Measurements from ENCODE around the gene DPYSL5.
A peak's percentile ranks its signal among the peaks of the same experiment; 100 is the strongest.

The DPYSL5 gene

GRCh38 chr2:26952374-26952773 is 104.4 kb downstream of the DPYSL5 start:
- Histone ChIP-seq H3K27ac (ENCODE audit: low read depth, low read length) (no peak overlapping the region), H3K9me3 (ENCODE audit: control insufficient read depth in 5 of 5, low read length in 5 of 5) (no peaks in the 10 kb centered on the region), H3K9ac (ENCODE audit: low read length in 5 of 5) (no peak overlapping the region), H3K4me3 (ENCODE audit: low read depth in 1 of 5, low read length in 5 of 5) (no peak overlapping the region), H3K27me3 (ENCODE audit: control insufficient read depth in 5 of 5, insufficient read depth in 4 of 5, low read length in 5 of 5) (peaks cover 0 to 5% (median 3%) of the 10 kb centered on the region in 5 donors), H3K36me3 (ENCODE audit: control insufficient read depth in 5 of 5, insufficient read depth in 5 of 5, low read length in 5 of 5) (no peaks in the 10 kb centered on the region), H3K4me1 (ENCODE audit: control insufficient read depth in 5 of 5, insufficient read depth in 5 of 5, low read length in 5 of 5) (peaks cover 0 to 8% (median 8%) of the 10 kb centered on the region in 5 donors)

DNA sequence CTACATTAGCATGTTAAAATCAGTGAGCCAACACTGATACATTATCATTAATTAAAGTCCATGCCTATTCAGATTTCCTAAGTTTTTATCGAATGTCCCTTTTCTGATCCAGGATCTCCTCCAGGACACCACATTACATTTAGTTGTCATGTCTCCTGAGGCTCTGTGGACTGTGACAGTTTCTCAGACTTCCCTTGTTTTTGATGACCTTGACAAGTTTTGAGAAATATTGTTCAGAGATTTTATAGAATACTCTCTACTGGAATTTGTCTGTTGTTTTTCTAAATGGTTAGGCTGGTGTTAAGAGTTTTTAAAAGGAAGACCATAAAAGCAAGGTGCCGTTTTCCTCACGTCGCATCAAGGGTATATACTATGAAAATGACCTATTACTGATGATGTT is 106.2 kb downstream of the DPYSL5 start:
- Histone ChIP-seq H3K4me3 (ENCODE audit: low read depth in 1 of 5, low read length in 5 of 5) (no peak overlapping the region), H3K4me1 (ENCODE audit: control insufficient read depth in 5 of 5, insufficient read depth in 5 of 5, low read length in 5 of 5) (no peaks in the 10 kb centered on the region), H3K27ac (ENCODE audit: low read depth, low read length) (no peak overlapping the region), H3K36me3 (ENCODE audit: control insufficient read depth in 5 of 5, insufficient read depth in 5 of 5, low read length in 5 of 5) (no peaks in the 10 kb centered on the region), H3K27me3 (ENCODE audit: control insufficient read depth in 5 of 5, insufficient read depth in 4 of 5, low read length in 5 of 5) (peaks cover 0 to 8% (median 5%) of the 10 kb centered on the region in 5 donors), H3K9me3 (ENCODE audit: control insufficient read depth in 5 of 5, low read length in 5 of 5) (no peaks in the 10 kb centered on the region), H3K9ac (ENCODE audit: low read length in 5 of 5) (no peak overlapping the region)

- Histone ChIP-seq H3K36me3 (ENCODE audit: control insufficient read depth in 5 of 5, insufficient read depth in 5 of 5, low read length in 5 of 5) (no peaks in the 10 kb centered on the region), H3K4me3 (ENCODE audit: low read depth in 1 of 5, low read length in 5 of 5) (no peak overlapping the region), H3K9me3 (ENCODE audit: control insufficient read depth in 5 of 5, low read length in 5 of 5) (no peaks in the 10 kb centered on the region), H3K4me1 (ENCODE audit: control insufficient read depth in 5 of 5, insufficient read depth in 5 of 5, low read length in 5 of 5) (peaks cover 0 to 15% (median 4%) of the 10 kb centered on the region in 5 donors), H3K27ac (ENCODE audit: low read depth, low read length) (no peak overlapping the region), H3K9ac (ENCODE audit: low read length in 5 of 5) (no peak overlapping the region), H3K27me3 (ENCODE audit: control insufficient read depth in 5 of 5, insufficient read depth in 4 of 5, low read length in 5 of 5) (peaks cover 0 to 8% (median 4%) of the 10 kb centered on the region in 5 donors)
These were observed 109.1 kb downstream of the DPYSL5 start for GRCh38 chr2:26957041-26957440.

DNA sequence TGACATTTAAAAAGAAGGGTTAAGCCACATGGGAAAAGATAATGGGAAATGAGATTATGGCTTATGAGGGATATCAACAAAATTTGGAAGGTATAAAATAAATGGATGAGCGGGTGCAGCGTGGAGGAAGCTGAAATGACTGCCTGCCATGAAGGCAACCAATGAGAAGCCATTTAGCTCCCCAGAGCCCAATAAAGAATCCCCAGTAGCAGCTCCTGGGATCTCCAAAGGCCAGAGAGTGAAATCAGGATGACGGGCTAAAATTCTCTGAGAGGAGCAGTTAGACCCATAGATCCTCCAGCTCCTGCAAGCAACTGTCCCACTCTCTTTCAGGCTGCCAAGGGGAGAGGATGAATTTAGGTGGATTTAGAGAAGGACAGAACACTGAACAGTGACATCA is 109.6 kb downstream of the DPYSL5 start:
- H3K9ac ChIP-seq (ENCODE audit: low read length in 5 of 5), result no peak overlapping the region
- no peak overlapping the region for H3K4me3 ChIP-seq (ENCODE audit: low read depth in 1 of 5, low read length in 5 of 5)
- no peak overlapping the region for H3K27ac ChIP-seq (ENCODE audit: low read depth, low read length)
- no peaks in the 10 kb centered on the region for H3K36me3 ChIP-seq (ENCODE audit: control insufficient read depth in 5 of 5, insufficient read depth in 5 of 5, low read length in 5 of 5)
- H3K27me3 ChIP-seq (ENCODE audit: control insufficient read depth in 5 of 5, insufficient read depth in 4 of 5, low read length in 5 of 5), result peaks cover 0 to 8% (median 4%) of the 10 kb centered on the region in 5 donors
- H3K9me3 ChIP-seq (ENCODE audit: control insufficient read depth in 5 of 5, low read length in 5 of 5), result no peaks in the 10 kb centered on the region
- peaks cover 0 to 15% (median 4%) of the 10 kb centered on the region in 5 donors for H3K4me1 ChIP-seq (ENCODE audit: control insufficient read depth in 5 of 5, insufficient read depth in 5 of 5, low read length in 5 of 5)

DNA sequence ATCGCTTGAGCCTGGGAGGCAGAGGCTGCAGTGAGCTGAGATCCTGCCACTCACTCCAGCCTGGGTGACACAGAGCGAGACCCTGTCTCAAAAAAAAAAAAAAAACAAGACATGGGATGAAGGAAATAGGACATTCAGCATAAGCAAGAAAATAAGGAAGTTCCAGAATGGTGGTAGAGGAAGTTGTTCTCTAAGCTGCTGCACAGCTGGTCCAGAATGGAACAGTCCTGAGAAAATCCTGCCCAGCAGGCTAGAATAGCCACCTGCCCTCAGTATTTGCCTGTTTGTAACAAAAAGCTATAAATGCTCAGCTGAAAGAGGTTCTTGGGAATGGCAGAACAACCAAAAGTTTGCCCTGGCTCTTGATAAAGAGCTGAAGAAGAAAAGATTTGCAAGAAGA is 111.4 kb downstream of the DPYSL5 start:
- peaks cover 0 to 15% (median 4%) of the 10 kb centered on the region in 5 donors for H3K4me1 ChIP-seq (ENCODE audit: control insufficient read depth in 5 of 5, insufficient read depth in 5 of 5, low read length in 5 of 5)
- H3K9ac ChIP-seq (ENCODE audit: low read length in 5 of 5), result no peak overlapping the region
- H3K27ac ChIP-seq (ENCODE audit: low read depth, low read length), result no peak overlapping the region
- H3K36me3 ChIP-seq (ENCODE audit: control insufficient read depth in 5 of 5, insufficient read depth in 5 of 5, low read length in 5 of 5), result no peaks in the 10 kb centered on the region
- H3K27me3 ChIP-seq (ENCODE audit: control insufficient read depth in 5 of 5, insufficient read depth in 4 of 5, low read length in 5 of 5), result peaks cover 0 to 8% (median 4%) of the 10 kb centered on the region in 5 donors
- no peak overlapping the region for H3K4me3 ChIP-seq (ENCODE audit: low read depth in 1 of 5, low read length in 5 of 5)
- no peaks in the 10 kb centered on the region for H3K9me3 ChIP-seq (ENCODE audit: control insufficient read depth in 5 of 5, low read length in 5 of 5)

- no peak overlapping the region for H3K4me3 ChIP-seq (ENCODE audit: low read depth in 1 of 5, low read length in 5 of 5)
These were observed 116.7 kb downstream of the DPYSL5 start for GRCh38 chr2:26964446-26965130.

DNA sequence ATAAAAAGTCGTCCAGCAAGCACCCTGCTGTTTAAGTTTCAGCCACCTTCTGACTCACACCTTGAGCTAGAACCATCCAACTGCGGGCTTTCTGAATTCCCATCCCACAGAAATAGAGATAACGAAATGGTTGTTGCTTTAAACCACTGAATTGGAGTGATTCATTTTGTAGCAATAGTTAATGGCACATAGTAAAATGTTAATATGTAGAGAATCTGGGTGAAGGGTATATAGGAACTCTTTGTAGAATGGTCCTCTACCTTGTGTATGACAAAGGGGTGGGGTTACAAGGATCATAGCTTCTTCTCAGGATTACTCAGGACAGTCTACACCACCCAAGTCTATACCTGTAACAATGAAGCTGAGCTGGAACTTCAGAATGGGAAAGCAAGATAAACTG is 120.1 kb downstream of the DPYSL5 start:
- Histone ChIP-seq H3K4me3 (ENCODE audit: low read depth in 1 of 5, low read length in 5 of 5) (no peak overlapping the region), H3K4me1 (ENCODE audit: control insufficient read depth in 5 of 5, insufficient read depth in 5 of 5, low read length in 5 of 5) (peaks cover 2 to 26% (median 23%) of the 10 kb centered on the region in 5 donors), H3K27me3 (ENCODE audit: control insufficient read depth in 5 of 5, insufficient read depth in 4 of 5, low read length in 5 of 5) (no peaks in the 10 kb centered on the region), H3K36me3 (ENCODE audit: control insufficient read depth in 5 of 5, insufficient read depth in 5 of 5, low read length in 5 of 5) (no peaks in the 10 kb centered on the region), H3K9ac (ENCODE audit: low read length in 5 of 5) (no peak overlapping the region), H3K27ac (ENCODE audit: low read depth, low read length) (no peak overlapping the region), H3K9me3 (ENCODE audit: control insufficient read depth in 5 of 5, low read length in 5 of 5) (no peaks in the 10 kb centered on the region)

More at GRCh38 chr2:26964446-26965130, 116.7 kb downstream of the DPYSL5 start:
- Histone ChIP-seq H3K9ac (ENCODE audit: low read length in 5 of 5) (no peak overlapping the region), H3K27me3 (ENCODE audit: control insufficient read depth in 5 of 5, insufficient read depth in 4 of 5, low read length in 5 of 5) (peaks cover 0 to 4% (median 0%) of the 10 kb centered on the region in 5 donors), H3K4me1 (ENCODE audit: control insufficient read depth in 5 of 5, insufficient read depth in 5 of 5, low read length in 5 of 5) (peaks cover 0 to 13% (median 4%) of the 10 kb centered on the region in 5 donors), H3K36me3 (ENCODE audit: control insufficient read depth in 5 of 5, insufficient read depth in 5 of 5, low read length in 5 of 5) (no peaks in the 10 kb centered on the region), H3K27ac (ENCODE audit: low read depth, low read length) (no peak overlapping the region), H3K9me3 (ENCODE audit: control insufficient read depth in 5 of 5, low read length in 5 of 5) (no peaks in the 10 kb centered on the region)

- Histone ChIP-seq H3K9ac (ENCODE audit: low read length in 5 of 5) (peak overlapping the region in 1 of 5 donors; percentile 26), H3K27me3 (ENCODE audit: control insufficient read depth in 5 of 5, insufficient read depth in 4 of 5, low read length in 5 of 5) (no peaks in the 10 kb centered on the region), H3K4me1 (ENCODE audit: control insufficient read depth in 5 of 5, insufficient read depth in 5 of 5, low read length in 5 of 5) (peaks cover 2 to 26% (median 23%) of the 10 kb centered on the region in 5 donors), H3K36me3 (ENCODE audit: control insufficient read depth in 5 of 5, insufficient read depth in 5 of 5, low read length in 5 of 5) (no peaks in the 10 kb centered on the region), H3K27ac (ENCODE audit: low read depth, low read length) (no peak overlapping the region), H3K9me3 (ENCODE audit: control insufficient read depth in 5 of 5, low read length in 5 of 5) (no peaks in the 10 kb centered on the region), H3K4me3 (ENCODE audit: low read depth in 1 of 5, low read length in 5 of 5) (no peak overlapping the region)
These were observed 121.3 kb downstream of the DPYSL5 start for GRCh38 chr2:26969077-26969844.

- Histone ChIP-seq H3K9ac (ENCODE audit: low read length in 5 of 5) (peak within 1 kb of the TSS; percentile 38 to 85 (median 73)), H3K27ac (ENCODE audit: low read depth, low read length) (peak within 1 kb of the TSS; percentile 88), H3K36me3 (ENCODE audit: control insufficient read depth in 5 of 5, insufficient read depth in 5 of 5, low read length in 5 of 5) (no peaks in the 10 kb centered on the region), H3K9me3 (ENCODE audit: control insufficient read depth in 5 of 5, low read length in 5 of 5) (no peaks in the 10 kb centered on the region), H3K27me3 (ENCODE audit: control insufficient read depth in 5 of 5, insufficient read depth in 4 of 5, low read length in 5 of 5) (no peaks in the 10 kb centered on the region), H3K4me3 (ENCODE audit: low read depth in 1 of 5, low read length in 5 of 5) (peak within 1 kb of the TSS; percentile 80 to 92 (median 84)), H3K4me1 (ENCODE audit: control insufficient read depth in 5 of 5, insufficient read depth in 5 of 5, low read length in 5 of 5) (peaks cover 2 to 26% (median 23%) of the 10 kb centered on the region in 5 donors)
These were observed 122.5 kb downstream of the DPYSL5 start, which contains the start of gene MAPRE3 for GRCh38 chr2:26970244-26970927. Gene MAPRE3, plus strand, starts transcription at chr2:26970637. Its CDS starts 51,582 bp downstream, at chr2:27022219.

All from subcutaneous abdominal adipose tissue (tissue), 5 donors.